ENCODE measurements around the gene IL17REL. TPM values are rescaled to one million over a fixed set of nuclear protein-coding genes. Genes with fewer than 3 reads are reported as not detected.

The IL17REL gene
- total RNA-seq, 2 donors from 2014 or later = not detected

- no peak overlapping the region for H3K4me3 ChIP-seq
- no peak overlapping the region for H3K27ac ChIP-seq
- no peaks in the 10 kb centered on the region for H3K36me3 ChIP-seq (replicated peaks in 1 of 2; ENCODE audit: insufficient read depth in 1 of 2, low read depth in 2 of 2)
- 73 to 81% methylated on average over 28 to 34 of the region's 34 CpGs for WGBS, 2 donors
- peaks cover 0 to 9% of the 10 kb centered on the region in 2 donors for H3K27me3 ChIP-seq
- no peaks in the 10 kb centered on the region for H3K9me3 ChIP-seq
- TF ChIP-seq CTCF (IDR thresholded peaks at IDR 0.05) (no peak), POLR2A (IDR thresholded peaks at IDR 0.05) (no peak)
- DNase-seq (no peak), ATAC-seq (no peak)
- intact Hi-C loops (cut with DNase I) = no loop called here
- peaks cover 14% of the 10 kb centered on the region for H3K4me1 ChIP-seq
Observed at GRCh38 chr22:50056214-50056972, 43.8 kb upstream of the IL17REL start.

GRCh38 chr22:50053861-50054260, 41.3 kb upstream of the IL17REL start:
- no peak overlapping the region for H3K27ac ChIP-seq
- intact Hi-C loops (cut with DNase I) = no loop called here
- WGBS, 2 donors = 88 to 91% methylated on average over 18 of the region's 18 CpGs
- H3K27me3 ChIP-seq = peaks cover 0 to 6% of the 10 kb centered on the region in 2 donors
- peaks cover 6% of the 10 kb centered on the region for H3K4me1 ChIP-seq
- no peak overlapping the region for H3K4me3 ChIP-seq
- no peaks in the 10 kb centered on the region for H3K9me3 ChIP-seq
- ATAC-seq (no peak), DNase-seq (no peak)
- H3K36me3 ChIP-seq (replicated peaks in 1 of 2; ENCODE audit: insufficient read depth in 1 of 2, low read depth in 2 of 2) = no peaks in the 10 kb centered on the region
- TF ChIP-seq POLR2A (IDR thresholded peaks at IDR 0.05) = no peak
- TF ChIP-seq CTCF (IDR thresholded peaks at IDR 0.05) = no peak

- no peaks in the 10 kb centered on the region for H3K27me3 ChIP-seq
- H3K4me3 ChIP-seq = no peak overlapping the region
- 67 to 81% methylated on average over 16 to 18 of the region's 18 CpGs for WGBS, 2 donors
- DNase-seq = no peak
- no peaks in the 10 kb centered on the region for H3K9me3 ChIP-seq
- intact Hi-C loops (cut with DNase I) = no loop called here
- no peaks in the 10 kb centered on the region for H3K4me1 ChIP-seq
- ATAC-seq = no peak
- no peak for TF ChIP-seq CTCF (IDR thresholded peaks at IDR 0.05)
- no peak for TF ChIP-seq POLR2A (IDR thresholded peaks at IDR 0.05)
- no peak overlapping the region for H3K27ac ChIP-seq
- H3K36me3 ChIP-seq (replicated peaks in 1 of 2; ENCODE audit: insufficient read depth in 1 of 2, low read depth in 2 of 2) = no peaks in the 10 kb centered on the region
Observed at GRCh38 chr22:50051930-50052329, 39.4 kb upstream of the IL17REL start.

- H3K9me3 ChIP-seq = no peaks in the 10 kb centered on the region
- no peak for ATAC-seq
- H3K36me3 ChIP-seq (replicated peaks in 1 of 2; ENCODE audit: insufficient read depth in 1 of 2, low read depth in 2 of 2) = no peaks in the 10 kb centered on the region
- no peak overlapping the region for H3K4me3 ChIP-seq
- WGBS, 2 donors = 77 to 86% methylated on average over 29 to 34 of the region's 36 CpGs
- no peaks in the 10 kb centered on the region for H3K4me1 ChIP-seq
- H3K27ac ChIP-seq = no peak overlapping the region
- no peaks in the 10 kb centered on the region for H3K27me3 ChIP-seq
- intact Hi-C loops (cut with DNase I) = no loop called here
- TF ChIP-seq POLR2A (IDR thresholded peaks at IDR 0.05) = no peak
- TF ChIP-seq CTCF (IDR thresholded peaks at IDR 0.05) = no peak
- DNase-seq = no peak
Observed at GRCh38 chr22:50049299-50050195, 37.0 kb upstream of the IL17REL start.

Measured in body of pancreas (tissue), 4 donors.